Measurements from ENCODE around the gene PAMR1.

Gene PAMR1

GRCh38 chr11:35473795-35474374, 51.5 kb downstream of the PAMR1 start:
- no peak overlapping the region for H3K4me3 ChIP-seq (ENCODE audit: low read length)
- DNase-seq (ENCODE audit: low read depth, low spot score): no peak

GRCh38 chr11:35470616-35471015, 54.8 kb downstream of the PAMR1 start:
- H3K4me3 ChIP-seq (ENCODE audit: low read length): no peak overlapping the region

GRCh38 chr11:35466058-35466457, 59.4 kb downstream of the PAMR1 start:
- DNase-seq (ENCODE audit: low read depth, low spot score): no peak
- no peak overlapping the region for H3K4me3 ChIP-seq (ENCODE audit: low read length)

More at GRCh38 chr11:35470616-35471015, 54.8 kb downstream of the PAMR1 start:
- no peak for DNase-seq (ENCODE audit: low read depth, low spot score)

- H3K4me3 ChIP-seq (ENCODE audit: low read length): no peak overlapping the region
- DNase-seq (ENCODE audit: low read depth, low spot score): no peak
Observed at GRCh38 chr11:35464308-35464707, 61.1 kb downstream of the PAMR1 start.

GRCh38 chr11:35463331-35463751, 62.1 kb downstream of the PAMR1 start:
- H3K4me3 ChIP-seq (ENCODE audit: low read length): no peak overlapping the region
- no peak for DNase-seq (ENCODE audit: low read depth, low spot score)

- no peak overlapping the region for H3K4me3 ChIP-seq (ENCODE audit: low read length)
- DNase-seq (ENCODE audit: low read depth, low spot score): no peak
Observed at GRCh38 chr11:35461917-35462538, 63.4 kb downstream of the PAMR1 start.

GRCh38 chr11:35459489-35459888, 65.9 kb downstream of the PAMR1 start:
- DNase-seq (ENCODE audit: low read depth, low spot score): no peak

GRCh38 chr11:35458846-35459245, 66.6 kb downstream of the PAMR1 start:
- H3K4me3 ChIP-seq (ENCODE audit: low read length): no peak overlapping the region
- DNase-seq (ENCODE audit: low read depth, low spot score): no peak

More at GRCh38 chr11:35459489-35459888, 65.9 kb downstream of the PAMR1 start:
- no peak overlapping the region for H3K4me3 ChIP-seq (ENCODE audit: low read length)

GRCh38 chr11:35454362-35454761, 71.1 kb downstream of the PAMR1 start:
- no peak for DNase-seq (ENCODE audit: low read depth, low spot score)
- H3K4me3 ChIP-seq (ENCODE audit: low read length): no peak overlapping the region

GRCh38 chr11:35436581-35437250, 88.7 kb downstream of the PAMR1 start:
- H3K4me3 ChIP-seq (ENCODE audit: low read length): no peak overlapping the region
- no peak for DNase-seq (ENCODE audit: low read depth, low spot score)

- H3K4me3 ChIP-seq (ENCODE audit: low read length): no peak overlapping the region
- no peak for DNase-seq (ENCODE audit: low read depth, low spot score)
Observed at GRCh38 chr11:35433588-35433987, 91.8 kb downstream of the PAMR1 start.

GRCh38 chr11:35432464-35432863, 93.0 kb downstream of the PAMR1 start:
- no peak overlapping the region for H3K4me3 ChIP-seq (ENCODE audit: low read length)
- DNase-seq (ENCODE audit: low read depth, low spot score): no peak

- no peak for DNase-seq (ENCODE audit: low read depth, low spot score)
Observed at GRCh38 chr11:35427071-35427470, 98.3 kb downstream of the PAMR1 start.

GRCh38 chr11:35426351-35426750, 99.1 kb downstream of the PAMR1 start:
- DNase-seq (ENCODE audit: low read depth, low spot score): no peak
- H3K4me3 ChIP-seq (ENCODE audit: low read length): no peak overlapping the region

More at GRCh38 chr11:35427071-35427470, 98.3 kb downstream of the PAMR1 start:
- H3K4me3 ChIP-seq (ENCODE audit: low read length): no peak overlapping the region

- no peak for DNase-seq (ENCODE audit: low read depth, low spot score)
- no peak overlapping the region for H3K4me3 ChIP-seq (ENCODE audit: low read length)
Observed at GRCh38 chr11:35425603-35426212, 99.7 kb downstream of the PAMR1 start.

- DNase-seq (ENCODE audit: low read depth, low spot score): no peak
- H3K4me3 ChIP-seq (ENCODE audit: low read length): no peak overlapping the region
Observed at GRCh38 chr11:35424157-35424940, 101.1 kb downstream of the PAMR1 start.

- no peak for DNase-seq (ENCODE audit: low read depth, low spot score)
- H3K4me3 ChIP-seq (ENCODE audit: low read length): no peak overlapping the region
Observed at GRCh38 chr11:35420371-35420770, 105.0 kb downstream of the PAMR1 start.

GRCh38 chr11:35419830-35420333, 105.5 kb downstream of the PAMR1 start:
- no peak for DNase-seq (ENCODE audit: low read depth, low spot score)
- H3K4me3 ChIP-seq (ENCODE audit: low read length): no peak overlapping the region

- DNase-seq (ENCODE audit: low read depth, low spot score): no peak
- H3K4me3 ChIP-seq (ENCODE audit: low read length): no peak within 1 kb of the TSS
Observed at GRCh38 chr11:35419184-35419829, 106.1 kb downstream of the PAMR1 start, which contains the start of gene SLC1A2. Gene SLC1A2 (minus strand): TSS chr11:35419558. CDS start chr11:35418966, 592 bp downstream.
